Stimulated activated CD8-positive, alpha-beta memory T cell treated with anti-CD3 and anti-CD28 coated beads, Interleukin-4, amount 100 ng/mL, for 1 hour (primary cell): ENCODE results near the gene NCL.
"Not testable (repeated sequence)": the region's sequence is repeated elsewhere in the genome, so short reads cannot be mapped to it uniquely, and the experiment has no call there.

ENCODE experiments used
- DNase-seq, 2 donors: peaks; one replicate each; pipeline ENCODE4 v3.0.0-alpha.2; 2020; ENCODE audit warnings: low read depth in 2 of 2, low spot score in 1 of 2

NCL gene

GRCh38 chr2:231433990-231434389, 30.3 kb downstream of the NCL start:
- no peak for DNase-seq

GRCh38 chr2:231431606-231432005, 32.7 kb downstream of the NCL start:
- no peak for DNase-seq

GRCh38 chr2:231430437-231430836, 33.8 kb downstream of the NCL start:
- DNase-seq = not testable (repeated sequence)

- no peak for DNase-seq
These were observed 34.4 kb downstream of the NCL start for GRCh38 chr2:231429901-231430300.

- no peak for DNase-seq
These were observed 35.1 kb downstream of the NCL start for GRCh38 chr2:231429152-231429551.

GRCh38 chr2:231427116-231427515, 37.2 kb downstream of the NCL start:
- DNase-seq = no peak

- DNase-seq = peak; percentile 33 to 38
These were observed 38.2 kb downstream of the NCL start for GRCh38 chr2:231425811-231426703.

- DNase-seq = no peak
These were observed 38.9 kb downstream of the NCL start for GRCh38 chr2:231425291-231425810.

GRCh38 chr2:231423176-231423575, 41.1 kb downstream of the NCL start:
- DNase-seq = no peak

GRCh38 chr2:231422056-231422455, 42.2 kb downstream of the NCL start:
- no peak for DNase-seq

GRCh38 chr2:231421051-231421580, 43.2 kb downstream of the NCL start:
- no peak for DNase-seq

- DNase-seq = no peak
These were observed 45.3 kb downstream of the NCL start for GRCh38 chr2:231418820-231419640.

GRCh38 chr2:231415029-231415428, 49.3 kb downstream of the NCL start:
- no peak for DNase-seq

GRCh38 chr2:231413921-231414476, 50.3 kb downstream of the NCL start:
- no peak for DNase-seq

- DNase-seq = no peak
These were observed 50.8 kb downstream of the NCL start for GRCh38 chr2:231413456-231413855.

GRCh38 chr2:231412618-231412963, 51.7 kb downstream of the NCL start:
- no peak for DNase-seq

GRCh38 chr2:231411831-231412617, 52.3 kb downstream of the NCL start:
- DNase-seq = peak; percentile 52 to 54

- DNase-seq = no peak
These were observed 53.0 kb downstream of the NCL start for GRCh38 chr2:231411237-231411636.

- DNase-seq = no peak
These were observed 53.8 kb downstream of the NCL start for GRCh38 chr2:231410293-231411004.

- DNase-seq = no peak
These were observed 54.5 kb downstream of the NCL start for GRCh38 chr2:231409776-231410175.
